ENCODE data around the gene C5AR2. TPM values are rescaled to one million over a fixed set of nuclear protein-coding genes. Genes with fewer than 3 reads are reported as not detected.

C5AR2 gene
- polyA plus RNA-seq, 1 of the 3 experiments (the other 2 are of a cell fraction): not detected

GRCh38 chr19:47322058-47322457 lies 9.9 kb upstream of the C5AR2 start:
- H3K9me3 ChIP-seq: no peaks in the 10 kb centered on the region
- H3K27ac ChIP-seq (ENCODE audit: low read depth in 2 of 2, low read length in 1 of 2): no peak overlapping the region
- 15% methylated on average over 2 of the region's 2 CpGs for WGBS (ENCODE audit: low lambda C conversion rate)
- no peak overlapping the region for H3K4me2 ChIP-seq
- H2AFZ ChIP-seq (ENCODE audit: low read depth): no peak overlapping the region
- H3F3A ChIP-seq (replicated peaks; ENCODE audit: insufficient read depth): no peaks in the 10 kb centered on the region
- no peak overlapping the region for H3K9ac ChIP-seq
- no peaks in the 10 kb centered on the region for H3K4me1 ChIP-seq (ENCODE audit: control insufficient read depth in 1 of 2, insufficient read depth in 2 of 2, low read depth in 1 of 2, low read length in 1 of 2)
- H3K4me3 ChIP-seq (ENCODE audit: low read depth in 2 of 2, low read length in 1 of 2): no peak overlapping the region
- no peaks in the 10 kb centered on the region for H3K27me3 ChIP-seq (ENCODE audit: insufficient read depth)
- DNase-seq: no peak
- CTCF ChIA-PET: interaction anchor here (1.9 kb wide), 1 partner anchor 69 kb away, joined by 5 read pairs; no protein-coding TSS in a partner anchor
- no peaks in the 10 kb centered on the region for H3K36me3 ChIP-seq (replicated peaks in 1 of 2; ENCODE audit: control insufficient read depth in 1 of 2, insufficient read depth in 2 of 2, low read length in 1 of 2)
- no peaks in the 10 kb centered on the region for H3K9me2 ChIP-seq
- H4K20me1 ChIP-seq (ENCODE audit: insufficient read depth): no peaks in the 10 kb centered on the region
- no peaks in the 10 kb centered on the region for H3K79me2 ChIP-seq (ENCODE audit: insufficient read depth)
- POLR2A ChIA-PET: no interaction called here
- no peak for TF ChIP-seq FOXJ3 (CRISPR knock-in tag; IDR thresholded peaks at IDR 0.05)
- TF ChIP-seq RCOR1 (IDR thresholded peaks at IDR 0.05; ENCODE audit: low read length): no peak
- TF ChIP-seq, protein P1, sequence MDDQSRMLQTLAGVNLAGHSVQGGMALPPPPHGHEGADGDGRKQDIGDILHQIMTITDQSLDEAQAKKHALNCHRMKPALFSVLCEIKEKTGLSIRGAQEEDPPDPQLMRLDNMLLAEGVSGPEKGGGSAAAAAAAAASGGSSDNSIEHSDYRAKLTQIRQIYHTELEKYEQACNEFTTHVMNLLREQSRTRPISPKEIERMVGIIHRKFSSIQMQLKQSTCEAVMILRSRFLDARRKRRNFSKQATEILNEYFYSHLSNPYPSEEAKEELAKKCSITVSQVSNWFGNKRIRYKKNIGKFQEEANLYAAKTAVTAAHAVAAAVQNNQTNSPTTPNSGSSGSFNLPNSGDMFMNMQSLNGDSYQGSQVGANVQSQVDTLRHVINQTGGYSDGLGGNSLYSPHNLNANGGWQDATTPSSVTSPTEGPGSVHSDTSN (IDR thresholded peaks at IDR 0.05): no peak

DNA sequence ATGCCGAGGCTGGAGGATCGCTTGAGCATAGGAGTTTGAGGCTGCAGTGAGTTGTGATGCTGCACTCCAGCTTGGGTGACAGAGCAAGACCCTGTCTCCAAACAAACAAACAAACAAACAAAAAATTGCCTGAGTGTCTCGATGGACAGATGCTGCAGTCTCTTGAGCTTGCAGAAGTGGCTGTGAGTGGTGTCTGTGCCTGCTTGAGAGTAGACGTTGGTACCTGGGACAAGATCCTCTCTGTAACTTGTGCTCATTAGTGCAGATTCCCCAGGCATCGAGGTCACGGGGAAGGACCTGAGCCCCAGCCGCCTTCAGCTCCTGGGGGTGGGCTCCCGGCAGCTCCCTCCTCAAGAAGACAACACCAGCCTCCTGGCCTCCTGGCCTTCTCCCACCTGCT lies 8.6 kb upstream of the C5AR2 start:
- CTCF ChIA-PET: interaction anchor here (0.8 to 3.6 kb wide), 2 partner anchors 25 to 27 kb away, joined by 3 to 17 read pairs; partner anchors contain the start of gene DHX34
- Histone ChIP-seq H3K79me2 (ENCODE audit: insufficient read depth) (no peaks in the 10 kb centered on the region), H3F3A (replicated peaks; ENCODE audit: insufficient read depth) (no peaks in the 10 kb centered on the region), H3K9me3 (no peaks in the 10 kb centered on the region), H3K9ac (no peak overlapping the region), H4K20me1 (ENCODE audit: insufficient read depth) (no peaks in the 10 kb centered on the region), H3K27ac (ENCODE audit: low read depth in 2 of 2, low read length in 1 of 2) (no peak overlapping the region), H2AFZ (ENCODE audit: low read depth) (no peak overlapping the region), H3K4me1 (ENCODE audit: control insufficient read depth in 1 of 2, insufficient read depth in 2 of 2, low read depth in 1 of 2, low read length in 1 of 2) (no peaks in the 10 kb centered on the region), H3K9me2 (no peaks in the 10 kb centered on the region), H3K4me2 (no peak overlapping the region), H3K4me3 (ENCODE audit: low read depth in 2 of 2, low read length in 1 of 2) (no peak overlapping the region), H3K27me3 (ENCODE audit: insufficient read depth) (no peaks in the 10 kb centered on the region), H3K36me3 (replicated peaks in 1 of 2; ENCODE audit: control insufficient read depth in 1 of 2, insufficient read depth in 2 of 2, low read length in 1 of 2) (no peaks in the 10 kb centered on the region)
- POLR2A ChIA-PET: no interaction called here
- no peak for DNase-seq
- TF ChIP-seq RXRA (IDR thresholded peaks at IDR 0.05; ENCODE audit: borderline replicate concordance, low read depth) (no peak), IRF3 (IDR thresholded peaks at IDR 0.05; ENCODE audit: low read depth, low read length) (no peak), NFIC (IDR thresholded peaks at IDR 0.05; ENCODE audit: borderline replicate concordance) (no peak), SIN3A (IDR thresholded peaks at IDR 0.05; ENCODE audit: borderline replicate concordance, low read depth, low read length) (no peak), EZH2phosphoT487 (IDR thresholded peaks at IDR 0.05; ENCODE audit: borderline replicate concordance, low read depth) (no peak), EP300 (IDR thresholded peaks at IDR 0.05; ENCODE audit: borderline replicate concordance in 1 of 2, low read depth in 1 of 2, low read length in 1 of 2) (no peak), TAF1 (IDR thresholded peaks at IDR 0.05; ENCODE audit: borderline replicate concordance, low read depth, low read length) (no peak), FOSL2 (IDR thresholded peaks at IDR 0.05; ENCODE audit: borderline replicate concordance, low read depth) (no peak), CHD2 (IDR thresholded peaks at IDR 0.05; ENCODE audit: low read length, partially characterized antibody) (no peak), TCF12 (IDR thresholded peaks at IDR 0.05) (no peak), RCOR1 (IDR thresholded peaks at IDR 0.05; ENCODE audit: low read length) (no peak), POLR2AphosphoS5 (IDR thresholded peaks at IDR 0.05; ENCODE audit: low read depth, low read length) (no peak), MEF2A (IDR thresholded peaks at IDR 0.05; ENCODE audit: borderline replicate concordance, low read depth) (no peak), GABPA (IDR thresholded peaks at IDR 0.05; ENCODE audit: low read depth) (no peak), GATA2 (CRISPR knock-in tag; IDR thresholded peaks at IDR 0.05) (no peak), SMC3 (IDR thresholded peaks at IDR 0.05; ENCODE audit: low read depth, low read length) (no peak), USF2 (IDR thresholded peaks at IDR 0.05; ENCODE audit: borderline replicate concordance, low read depth, low read length) (no peak)
- TF ChIP-seq, protein P1 (IDR thresholded peaks at IDR 0.05): no peak
- TF ChIP-seq, protein P2, sequence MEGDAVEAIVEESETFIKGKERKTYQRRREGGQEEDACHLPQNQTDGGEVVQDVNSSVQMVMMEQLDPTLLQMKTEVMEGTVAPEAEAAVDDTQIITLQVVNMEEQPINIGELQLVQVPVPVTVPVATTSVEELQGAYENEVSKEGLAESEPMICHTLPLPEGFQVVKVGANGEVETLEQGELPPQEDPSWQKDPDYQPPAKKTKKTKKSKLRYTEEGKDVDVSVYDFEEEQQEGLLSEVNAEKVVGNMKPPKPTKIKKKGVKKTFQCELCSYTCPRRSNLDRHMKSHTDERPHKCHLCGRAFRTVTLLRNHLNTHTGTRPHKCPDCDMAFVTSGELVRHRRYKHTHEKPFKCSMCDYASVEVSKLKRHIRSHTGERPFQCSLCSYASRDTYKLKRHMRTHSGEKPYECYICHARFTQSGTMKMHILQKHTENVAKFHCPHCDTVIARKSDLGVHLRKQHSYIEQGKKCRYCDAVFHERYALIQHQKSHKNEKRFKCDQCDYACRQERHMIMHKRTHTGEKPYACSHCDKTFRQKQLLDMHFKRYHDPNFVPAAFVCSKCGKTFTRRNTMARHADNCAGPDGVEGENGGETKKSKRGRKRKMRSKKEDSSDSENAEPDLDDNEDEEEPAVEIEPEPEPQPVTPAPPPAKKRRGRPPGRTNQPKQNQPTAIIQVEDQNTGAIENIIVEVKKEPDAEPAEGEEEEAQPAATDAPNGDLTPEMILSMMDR (IDR thresholded peaks at IDR 0.05): no peak
- WGBS (ENCODE audit: low lambda C conversion rate): 65% methylated on average over 8 of the region's 8 CpGs

Measured in SK-N-SH (cell line).